GM12873 (cell line): ENCODE measurements around the gene ACBD3.

Experiments
- TF ChIP-seq, protein P1 (sequence below): IDR thresholded peaks from 2 replicates; pipeline ENCODE4 v1.5.1; 2012; ENCODE audit warnings: low read depth, mild to moderate bottlenecking, moderate library complexity, low read length, control low read depth; ENCODE audit not compliant: insufficient read depth; ENCODE audit errors: missing control alignments

Gene ACBD3

DNA sequence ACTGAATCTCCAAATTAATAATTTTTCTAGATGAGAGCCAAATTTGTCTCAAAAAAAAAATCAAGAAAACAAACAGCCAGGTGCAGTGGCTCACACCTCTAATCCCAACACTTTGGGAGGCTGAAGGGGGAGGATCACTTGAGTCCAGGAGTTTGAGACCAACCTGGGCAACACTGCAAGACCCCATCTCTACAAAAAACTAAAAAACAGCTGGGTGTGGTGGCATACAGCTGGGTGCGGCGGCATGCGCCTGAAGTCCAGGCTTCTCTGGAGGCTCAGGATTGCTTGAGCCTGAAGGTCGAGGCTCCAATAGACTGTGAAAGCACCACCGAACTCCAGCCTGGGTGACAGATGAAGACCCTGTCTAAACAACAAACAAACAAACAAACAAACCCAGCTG, 14.0 kb downstream of the ACBD3 start:
- TF ChIP-seq, protein P1, sequence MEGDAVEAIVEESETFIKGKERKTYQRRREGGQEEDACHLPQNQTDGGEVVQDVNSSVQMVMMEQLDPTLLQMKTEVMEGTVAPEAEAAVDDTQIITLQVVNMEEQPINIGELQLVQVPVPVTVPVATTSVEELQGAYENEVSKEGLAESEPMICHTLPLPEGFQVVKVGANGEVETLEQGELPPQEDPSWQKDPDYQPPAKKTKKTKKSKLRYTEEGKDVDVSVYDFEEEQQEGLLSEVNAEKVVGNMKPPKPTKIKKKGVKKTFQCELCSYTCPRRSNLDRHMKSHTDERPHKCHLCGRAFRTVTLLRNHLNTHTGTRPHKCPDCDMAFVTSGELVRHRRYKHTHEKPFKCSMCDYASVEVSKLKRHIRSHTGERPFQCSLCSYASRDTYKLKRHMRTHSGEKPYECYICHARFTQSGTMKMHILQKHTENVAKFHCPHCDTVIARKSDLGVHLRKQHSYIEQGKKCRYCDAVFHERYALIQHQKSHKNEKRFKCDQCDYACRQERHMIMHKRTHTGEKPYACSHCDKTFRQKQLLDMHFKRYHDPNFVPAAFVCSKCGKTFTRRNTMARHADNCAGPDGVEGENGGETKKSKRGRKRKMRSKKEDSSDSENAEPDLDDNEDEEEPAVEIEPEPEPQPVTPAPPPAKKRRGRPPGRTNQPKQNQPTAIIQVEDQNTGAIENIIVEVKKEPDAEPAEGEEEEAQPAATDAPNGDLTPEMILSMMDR = no peak

DNA sequence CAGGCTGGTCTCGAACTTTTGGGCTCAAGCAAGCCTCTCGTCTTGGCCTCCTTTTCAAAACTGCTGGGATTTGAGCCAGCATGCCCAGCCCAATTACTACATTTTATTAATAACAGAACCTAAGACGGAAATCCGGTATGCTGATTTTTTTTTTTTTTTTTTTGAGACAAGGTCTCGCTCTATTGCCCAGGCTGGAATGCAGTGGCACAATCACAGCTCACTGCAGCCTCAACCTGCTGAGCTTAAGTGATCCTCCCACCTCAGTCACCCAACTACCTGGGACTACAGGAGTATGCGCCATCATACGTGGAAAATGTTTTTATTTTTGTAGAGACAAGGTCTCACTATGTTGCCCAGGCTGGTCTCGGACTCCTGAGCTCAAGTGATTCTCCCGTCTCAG, 20.2 kb downstream of the ACBD3 start:
- TF ChIP-seq, protein P1 = no peak

DNA sequence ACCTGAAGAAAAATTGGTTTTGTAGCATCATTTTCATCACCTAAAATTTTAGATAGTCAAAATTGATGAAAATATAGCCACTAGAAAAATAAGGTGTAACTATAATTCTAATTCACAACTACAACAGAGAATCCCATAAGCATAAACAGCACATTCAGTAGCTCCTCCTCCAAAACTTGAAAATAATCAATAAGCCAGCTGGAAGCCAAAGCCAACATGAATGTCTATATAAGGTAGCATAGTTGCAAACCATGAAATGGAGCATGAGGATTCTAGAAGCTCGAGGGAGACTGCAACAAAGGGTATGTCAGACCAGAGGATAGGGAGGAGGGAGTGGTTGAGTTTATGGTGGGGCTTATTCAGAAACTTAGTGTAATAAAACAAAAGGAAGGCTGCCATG, 22.4 kb downstream of the ACBD3 start:
- TF ChIP-seq, protein P1 = no peak

DNA sequence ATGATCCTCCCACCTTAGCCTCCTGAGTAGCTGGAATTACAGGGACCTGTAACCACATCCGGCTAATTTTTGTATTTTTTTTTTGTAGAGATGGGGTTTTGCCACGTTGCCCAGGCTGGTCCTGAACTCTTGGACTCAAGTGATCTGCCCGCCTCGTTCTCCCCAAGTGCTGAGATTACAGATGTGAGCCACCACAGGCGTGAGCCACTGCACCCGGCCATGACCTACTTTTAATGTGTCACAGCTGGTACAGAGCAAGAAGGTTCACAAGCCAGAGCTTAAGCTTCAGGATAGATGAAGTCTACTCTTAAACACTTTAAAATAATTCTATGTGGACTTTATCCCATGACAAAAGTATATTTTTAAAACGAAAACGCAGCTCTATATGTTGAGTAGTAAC, 23.6 kb downstream of the ACBD3 start:
- TF ChIP-seq, protein P1 = no peak

DNA sequence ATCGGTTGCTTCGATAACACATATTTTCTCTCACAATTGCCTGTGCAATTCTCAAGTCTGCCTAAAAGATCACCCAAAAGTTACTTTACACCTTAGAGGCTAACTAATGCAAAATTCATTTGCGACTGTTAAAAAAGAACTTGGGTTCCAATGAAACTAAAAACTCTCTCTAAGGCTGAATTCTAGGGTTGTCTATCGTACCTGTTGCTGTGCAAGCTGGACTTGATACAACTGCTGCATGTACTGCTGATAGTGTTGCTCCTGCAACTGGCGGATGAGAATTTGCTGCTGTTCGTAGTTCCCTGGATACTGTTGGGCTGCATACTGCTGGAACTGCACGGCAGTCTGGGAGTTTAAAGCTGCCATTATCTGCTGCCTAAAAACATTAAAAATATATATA, 27.6 kb downstream of the ACBD3 start:
- TF ChIP-seq, protein P1 = no peak

DNA sequence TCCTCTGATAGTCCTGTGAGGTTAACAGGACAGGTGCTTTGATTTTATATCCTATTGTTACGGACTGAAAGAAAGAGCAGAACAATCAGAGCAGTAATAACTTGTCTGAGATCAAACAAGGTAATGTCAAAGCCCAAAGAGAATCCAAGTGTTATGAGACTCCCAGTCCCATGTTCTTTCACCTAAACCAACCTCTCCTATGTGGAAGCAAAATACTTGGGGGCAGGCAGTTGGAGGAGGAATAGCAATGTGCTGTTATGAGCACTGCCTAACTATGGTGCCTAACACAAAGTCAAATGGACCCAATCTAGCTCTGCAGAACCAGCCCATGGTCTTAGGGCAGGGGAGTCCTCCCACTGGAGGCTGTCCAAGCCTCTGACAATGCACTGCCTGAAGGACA, 28.1 kb downstream of the ACBD3 start:
- TF ChIP-seq, protein P1 = no peak

DNA sequence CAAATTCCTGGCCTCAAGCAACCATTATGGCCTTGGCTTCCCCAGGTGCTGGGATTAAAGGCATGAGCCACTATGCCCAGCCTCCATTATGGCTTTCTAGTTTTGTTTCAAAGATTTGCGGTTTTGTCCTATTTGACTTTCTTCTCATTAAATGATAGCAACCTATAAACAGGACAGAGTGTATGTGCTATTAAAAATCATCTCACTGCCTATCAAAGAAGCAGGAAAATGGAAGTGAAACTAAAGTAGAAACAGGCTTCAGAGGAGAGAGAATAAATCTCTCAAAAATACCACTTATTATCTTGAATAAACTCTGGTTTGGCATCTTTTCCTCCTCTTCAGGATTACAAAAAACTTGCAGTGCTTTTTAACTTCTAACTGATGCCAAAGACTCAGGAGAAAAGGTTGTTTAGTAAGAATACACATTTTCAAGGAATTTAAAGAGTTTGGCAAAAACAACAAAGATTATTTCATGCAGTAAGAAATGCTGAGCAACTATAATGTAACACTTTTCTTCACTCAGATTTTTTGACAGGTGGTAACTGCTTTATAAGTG, 28.7 kb downstream of the ACBD3 start:
- TF ChIP-seq, protein P1 = no peak
